ENCODE results near the gene HIPK3.

GRCh38 chr11:33396361-33396760, 139.2 kb downstream of the HIPK3 start:
- TF ChIP-seq, protein P1, sequence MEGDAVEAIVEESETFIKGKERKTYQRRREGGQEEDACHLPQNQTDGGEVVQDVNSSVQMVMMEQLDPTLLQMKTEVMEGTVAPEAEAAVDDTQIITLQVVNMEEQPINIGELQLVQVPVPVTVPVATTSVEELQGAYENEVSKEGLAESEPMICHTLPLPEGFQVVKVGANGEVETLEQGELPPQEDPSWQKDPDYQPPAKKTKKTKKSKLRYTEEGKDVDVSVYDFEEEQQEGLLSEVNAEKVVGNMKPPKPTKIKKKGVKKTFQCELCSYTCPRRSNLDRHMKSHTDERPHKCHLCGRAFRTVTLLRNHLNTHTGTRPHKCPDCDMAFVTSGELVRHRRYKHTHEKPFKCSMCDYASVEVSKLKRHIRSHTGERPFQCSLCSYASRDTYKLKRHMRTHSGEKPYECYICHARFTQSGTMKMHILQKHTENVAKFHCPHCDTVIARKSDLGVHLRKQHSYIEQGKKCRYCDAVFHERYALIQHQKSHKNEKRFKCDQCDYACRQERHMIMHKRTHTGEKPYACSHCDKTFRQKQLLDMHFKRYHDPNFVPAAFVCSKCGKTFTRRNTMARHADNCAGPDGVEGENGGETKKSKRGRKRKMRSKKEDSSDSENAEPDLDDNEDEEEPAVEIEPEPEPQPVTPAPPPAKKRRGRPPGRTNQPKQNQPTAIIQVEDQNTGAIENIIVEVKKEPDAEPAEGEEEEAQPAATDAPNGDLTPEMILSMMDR (IDR thresholded peaks at IDR 0.05; ENCODE audit: low read depth, low read length): no peak
- TF ChIP-seq MYC (IDR thresholded peaks at IDR 0.05; ENCODE audit: low read depth, low read length): no peak
- TF ChIP-seq, protein P2, sequence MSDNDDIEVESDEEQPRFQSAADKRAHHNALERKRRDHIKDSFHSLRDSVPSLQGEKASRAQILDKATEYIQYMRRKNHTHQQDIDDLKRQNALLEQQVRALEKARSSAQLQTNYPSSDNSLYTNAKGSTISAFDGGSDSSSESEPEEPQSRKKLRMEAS (IDR thresholded peaks at IDR 0.05; ENCODE audit: low read depth, low read length): no peak
- no peak for TF ChIP-seq POLR2A (IDR thresholded peaks at IDR 0.05; ENCODE audit: extremely low read depth, insufficient read length)

All from NB4 (cell line).